Neural cell (in vitro differentiated cells): ENCODE data around the gene ATP10D. TPM values are rescaled to one million over a fixed set of nuclear protein-coding genes. Genes with fewer than 3 reads are reported as not detected.

Experiments
- H2AFZ ChIP-seq: fragments of 200-600, 300-800 bp; sonication (generic), shearing (Covaris generic); 2 replicates; pipeline ENCODE4 v1.6.0; 2014; ENCODE audit warnings: low read depth, mild to moderate bottlenecking, antibody characterized with exemption, low read length, moderate library complexity
- H3F3A ChIP-seq: fragments of 200-600 bp; shearing (Covaris generic); 2 replicates; pipeline ENCODE4 v1.6.1; 2016; ENCODE audit warnings: mild to moderate bottlenecking, moderate library complexity, mixed read lengths, antibody characterized with exemption, low read length; ENCODE audit not compliant: insufficient read depth, poor library complexity, severe bottlenecking
- H3K27ac ChIP-seq: fragments of 200-600, 300-800 bp; sonication (generic), shearing (Covaris generic); 2 replicates; pipeline ENCODE4 v1.5.1; 2014; ENCODE audit warnings: mild to moderate bottlenecking, low read length, moderate library complexity
- H3K27me3 ChIP-seq: fragments of 300-800, 200-600 bp; sonication (generic), shearing (Covaris generic); 2 replicates; pipeline ENCODE4 v1.6.0; 2014; ENCODE audit warnings: mild to moderate bottlenecking, low read depth, low read length, moderate library complexity; ENCODE audit not compliant: insufficient read depth
- H3K36me3 ChIP-seq: fragments of 300-800, 200-600 bp; sonication (generic), shearing (Covaris generic); 2 replicates; pipeline ENCODE4 v1.5.1; 2014; ENCODE audit warnings: mild to moderate bottlenecking, antibody characterized with exemption, low read length, moderate library complexity; ENCODE audit not compliant: insufficient read depth
- H3K4me2 ChIP-seq: fragments of 300-800, 200-600 bp; sonication (generic), shearing (Covaris generic); 2 replicates; pipeline ENCODE4 v1.6.0; 2014; ENCODE audit warnings: mild to moderate bottlenecking, low read length
- H3K4me3 ChIP-seq: fragments of 300-800, 200-600 bp; sonication (generic), shearing (Covaris generic); 2 replicates; pipeline ENCODE4 v1.5.1; 2014; ENCODE audit warnings: mild to moderate bottlenecking, low read length, moderate library complexity
- H3K79me2 ChIP-seq: fragments of 200-600 bp; shearing (Covaris generic); replicated peaks from 2 replicates; pipeline ENCODE4 v1.6.0; 2014; ENCODE audit warnings: mild to moderate bottlenecking, low read length, moderate library complexity; ENCODE audit not compliant: insufficient read depth
- H3K9ac ChIP-seq: fragments of 300-800, 200-600 bp; sonication (generic), shearing (Covaris generic); 2 replicates; pipeline ENCODE4 v1.6.1; 2016; ENCODE audit warnings: mild to moderate bottlenecking, low read length, mixed read lengths
- H3K9me2 ChIP-seq: fragments of 200-600 bp; shearing (Covaris generic); 2 replicates; pipeline ENCODE4 v1.6.1; 2016; ENCODE audit warnings: mild to moderate bottlenecking, low read length, mixed read lengths; ENCODE audit not compliant: insufficient read depth
- H3K9me3 ChIP-seq: fragments of 200-600, 300-800 bp; sonication (generic), shearing (Covaris generic); 2 replicates; pipeline ENCODE4 v1.6.1; 2016; ENCODE audit warnings: mild to moderate bottlenecking, mixed run types, low read length, moderate library complexity, mixed read lengths
- H4K20me1 ChIP-seq: fragments of 200-600 bp; shearing (Covaris generic); 2 replicates; pipeline ENCODE4 v1.6.1; 2016; ENCODE audit warnings: mild to moderate bottlenecking, mixed run types; ENCODE audit not compliant: insufficient read depth
- EP300 ChIP-seq: fragments of 450-650 bp; conservative IDR thresholded peaks from 2 replicates; pipeline ENCODE4 v1.6.1; 2014; ENCODE audit warnings: antibody characterized with exemption, mild to moderate bottlenecking, moderate library complexity; ENCODE audit not compliant: poor library complexity, severe bottlenecking
- EZH2 ChIP-seq: fragments of 200-600, 300-800 bp; shearing (Covaris generic), sonication (generic); IDR thresholded peaks from 2 replicates; pipeline ENCODE4 v1.6.1; 2014; ENCODE audit warnings: antibody characterized with exemption, low read length, borderline replicate concordance, mild to moderate bottlenecking; ENCODE audit not compliant: insufficient read depth, poor library complexity, severe bottlenecking
- MXI1 ChIP-seq: fragments of 450-650 bp; conservative IDR thresholded peaks from 2 replicates; pipeline ENCODE4 v1.6.1; 2014; ENCODE audit warnings: antibody characterized with exemption, mild to moderate bottlenecking; ENCODE audit not compliant: poor library complexity, severe bottlenecking
- POLR2AphosphoS5 ChIP-seq: IDR thresholded peaks from 2 replicates; pipeline ENCODE4 v1.6.1; 2012
- RAD21 ChIP-seq: fragments of 450-650 bp; conservative IDR thresholded peaks from 2 replicates; pipeline ENCODE4 v1.6.1; 2014; ENCODE audit warnings: antibody characterized with exemption, mild to moderate bottlenecking, moderate library complexity
- SMC3 ChIP-seq: fragments of 450-650 bp; conservative IDR thresholded peaks from 2 replicates; pipeline ENCODE4 v1.6.1; 2014; ENCODE audit warnings: antibody characterized with exemption, mild to moderate bottlenecking, moderate library complexity; ENCODE audit not compliant: poor library complexity
- TAF1 ChIP-seq: IDR thresholded peaks from 2 replicates; pipeline ENCODE4 v1.6.1; 2012; ENCODE audit warnings: low read depth
- polyA plus RNA-seq: library from polyadenylated mRNA; depleted of rRNA; stranded (reverse); fragments of >200 nt; gene quantifications from 2 replicates; pipeline ENCODE4 v1.2.3, GENCODE V29; 2014
- TF ChIP-seq, protein P1 (sequence below): IDR thresholded peaks from 2 replicates; pipeline ENCODE4 v1.6.1; 2012; ENCODE audit warnings: borderline replicate concordance
- TF ChIP-seq, protein P2 (sequence below): fragments of 450-650 bp; IDR thresholded peaks from 2 replicates; pipeline ENCODE4 v1.5.1; 2014; ENCODE audit warnings: antibody characterized with exemption, mild to moderate bottlenecking, moderate library complexity; ENCODE audit not compliant: poor library complexity, severe bottlenecking

The ATP10D gene
- polyA plus RNA-seq, 1 donor from 2014 or later = 4.5 TPM

DNA sequence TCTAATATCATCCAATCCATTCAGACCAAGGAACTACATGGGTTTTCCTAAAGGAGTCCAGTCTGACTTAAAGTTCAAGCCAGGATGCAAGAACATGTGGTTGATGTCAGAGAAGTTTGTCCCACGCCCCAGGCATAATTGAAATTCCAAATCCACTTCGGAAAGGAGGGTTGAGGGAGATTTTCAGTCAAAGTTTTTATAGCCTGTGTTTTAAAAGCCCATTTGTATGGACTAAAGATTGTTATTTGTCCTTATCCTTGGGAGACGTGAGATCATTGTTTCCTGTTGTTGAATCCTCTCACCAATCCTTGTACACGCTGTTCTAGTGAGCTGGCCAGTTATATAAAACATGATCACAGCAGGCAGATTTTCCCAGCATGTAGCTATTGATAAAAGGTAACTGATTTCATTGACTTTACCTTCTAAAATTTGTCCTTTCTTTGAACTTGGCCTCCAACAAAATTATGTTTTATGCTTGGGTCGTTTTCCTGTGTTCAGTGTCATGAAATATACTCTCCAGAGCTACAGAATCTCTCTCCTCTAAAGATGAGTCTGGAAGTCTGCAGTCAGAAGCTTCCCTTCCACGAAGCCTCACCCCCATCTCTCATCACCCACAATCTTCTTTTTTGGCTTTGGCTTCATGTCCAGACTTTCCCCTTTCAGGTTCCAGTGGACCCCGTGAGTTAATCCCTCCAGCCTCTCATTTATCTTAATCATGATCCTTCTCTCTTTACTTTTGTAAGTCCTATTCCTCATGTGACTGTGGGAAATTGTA lies 92.9 kb downstream of the ATP10D start:
- Histone ChIP-seq H2AFZ (no peak overlapping the region), H3K9ac (no peak overlapping the region), H4K20me1 (no peaks in the 10 kb centered on the region), H3K36me3 (no peaks in the 10 kb centered on the region), H3K4me2 (no peak overlapping the region), H3K4me3 (no peak overlapping the region), H3K27ac (no peak overlapping the region), H3K9me3 (no peaks in the 10 kb centered on the region), H3F3A (no peaks in the 10 kb centered on the region), H3K27me3 (no peaks in the 10 kb centered on the region), H3K9me2 (no peaks in the 10 kb centered on the region), H3K79me2 (no peaks in the 10 kb centered on the region)
- TF ChIP-seq, protein P1, sequence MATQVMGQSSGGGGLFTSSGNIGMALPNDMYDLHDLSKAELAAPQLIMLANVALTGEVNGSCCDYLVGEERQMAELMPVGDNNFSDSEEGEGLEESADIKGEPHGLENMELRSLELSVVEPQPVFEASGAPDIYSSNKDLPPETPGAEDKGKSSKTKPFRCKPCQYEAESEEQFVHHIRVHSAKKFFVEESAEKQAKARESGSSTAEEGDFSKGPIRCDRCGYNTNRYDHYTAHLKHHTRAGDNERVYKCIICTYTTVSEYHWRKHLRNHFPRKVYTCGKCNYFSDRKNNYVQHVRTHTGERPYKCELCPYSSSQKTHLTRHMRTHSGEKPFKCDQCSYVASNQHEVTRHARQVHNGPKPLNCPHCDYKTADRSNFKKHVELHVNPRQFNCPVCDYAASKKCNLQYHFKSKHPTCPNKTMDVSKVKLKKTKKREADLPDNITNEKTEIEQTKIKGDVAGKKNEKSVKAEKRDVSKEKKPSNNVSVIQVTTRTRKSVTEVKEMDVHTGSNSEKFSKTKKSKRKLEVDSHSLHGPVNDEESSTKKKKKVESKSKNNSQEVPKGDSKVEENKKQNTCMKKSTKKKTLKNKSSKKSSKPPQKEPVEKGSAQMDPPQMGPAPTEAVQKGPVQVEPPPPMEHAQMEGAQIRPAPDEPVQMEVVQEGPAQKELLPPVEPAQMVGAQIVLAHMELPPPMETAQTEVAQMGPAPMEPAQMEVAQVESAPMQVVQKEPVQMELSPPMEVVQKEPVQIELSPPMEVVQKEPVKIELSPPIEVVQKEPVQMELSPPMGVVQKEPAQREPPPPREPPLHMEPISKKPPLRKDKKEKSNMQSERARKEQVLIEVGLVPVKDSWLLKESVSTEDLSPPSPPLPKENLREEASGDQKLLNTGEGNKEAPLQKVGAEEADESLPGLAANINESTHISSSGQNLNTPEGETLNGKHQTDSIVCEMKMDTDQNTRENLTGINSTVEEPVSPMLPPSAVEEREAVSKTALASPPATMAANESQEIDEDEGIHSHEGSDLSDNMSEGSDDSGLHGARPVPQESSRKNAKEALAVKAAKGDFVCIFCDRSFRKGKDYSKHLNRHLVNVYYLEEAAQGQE = no peak
- TF ChIP-seq TAF1 = no peak
- TF ChIP-seq SMC3 = no peak
- TF ChIP-seq POLR2AphosphoS5 = no peak
- TF ChIP-seq RAD21 = no peak
- TF ChIP-seq, protein P2, sequence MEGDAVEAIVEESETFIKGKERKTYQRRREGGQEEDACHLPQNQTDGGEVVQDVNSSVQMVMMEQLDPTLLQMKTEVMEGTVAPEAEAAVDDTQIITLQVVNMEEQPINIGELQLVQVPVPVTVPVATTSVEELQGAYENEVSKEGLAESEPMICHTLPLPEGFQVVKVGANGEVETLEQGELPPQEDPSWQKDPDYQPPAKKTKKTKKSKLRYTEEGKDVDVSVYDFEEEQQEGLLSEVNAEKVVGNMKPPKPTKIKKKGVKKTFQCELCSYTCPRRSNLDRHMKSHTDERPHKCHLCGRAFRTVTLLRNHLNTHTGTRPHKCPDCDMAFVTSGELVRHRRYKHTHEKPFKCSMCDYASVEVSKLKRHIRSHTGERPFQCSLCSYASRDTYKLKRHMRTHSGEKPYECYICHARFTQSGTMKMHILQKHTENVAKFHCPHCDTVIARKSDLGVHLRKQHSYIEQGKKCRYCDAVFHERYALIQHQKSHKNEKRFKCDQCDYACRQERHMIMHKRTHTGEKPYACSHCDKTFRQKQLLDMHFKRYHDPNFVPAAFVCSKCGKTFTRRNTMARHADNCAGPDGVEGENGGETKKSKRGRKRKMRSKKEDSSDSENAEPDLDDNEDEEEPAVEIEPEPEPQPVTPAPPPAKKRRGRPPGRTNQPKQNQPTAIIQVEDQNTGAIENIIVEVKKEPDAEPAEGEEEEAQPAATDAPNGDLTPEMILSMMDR = no peak
- no peak for TF ChIP-seq EP300

DNA sequence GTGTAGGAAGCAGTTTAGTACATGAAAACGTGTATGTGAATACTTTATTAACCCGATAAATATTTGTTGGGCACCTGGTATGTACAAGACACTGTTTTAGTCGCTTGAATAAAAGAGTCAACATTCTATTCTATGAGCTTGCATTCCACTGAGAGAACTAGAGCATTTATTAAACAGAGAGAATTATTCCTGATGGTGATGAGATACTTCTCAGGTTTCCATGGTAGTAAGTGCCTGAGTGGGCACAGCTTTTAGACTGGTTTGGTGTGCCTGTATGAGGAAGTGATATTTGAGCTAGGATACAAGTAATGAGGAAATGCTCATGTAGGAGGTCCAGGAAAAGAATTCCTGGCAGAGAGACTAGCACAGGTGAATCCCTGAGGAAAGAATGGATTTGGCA lies 94.2 kb downstream of the ATP10D start:
- H3K79me2 ChIP-seq = no peaks in the 10 kb centered on the region
- H2AFZ ChIP-seq = no peak overlapping the region
- no peak overlapping the region for H3K9ac ChIP-seq
- H3F3A ChIP-seq = no peaks in the 10 kb centered on the region
- H3K4me2 ChIP-seq = no peak overlapping the region
- no peak overlapping the region for H3K4me3 ChIP-seq
- H3K27ac ChIP-seq = no peak overlapping the region
- no peaks in the 10 kb centered on the region for H3K27me3 ChIP-seq
- TF ChIP-seq MXI1 (no peak), TAF1 (no peak), EZH2 (no peak), RAD21 (no peak), EP300 (no peak), SMC3 (no peak), POLR2AphosphoS5 (no peak)
- TF ChIP-seq, protein P1 = no peak
- TF ChIP-seq, protein P2 = no peak
- H4K20me1 ChIP-seq = no peaks in the 10 kb centered on the region
- H3K36me3 ChIP-seq = no peaks in the 10 kb centered on the region
- no peaks in the 10 kb centered on the region for H3K9me3 ChIP-seq
- no peaks in the 10 kb centered on the region for H3K9me2 ChIP-seq
